Aorta (tissue), 5 donors: ENCODE data around the gene CYP46A1. TPM values are rescaled to one million over a fixed set of nuclear protein-coding genes. Genes with fewer than 3 reads are reported as not detected.

ENCODE experiments used
- ATAC-seq: fragments of 200-7000 bp; cut with Tn5 transposase; one replicate; pipeline ENCODE4 v1.9.1; 2022; ENCODE audit warnings: moderate library complexity; ENCODE audit not compliant: low FRiP score
- DNase-seq, 2 donors: peaks; one replicate each; pipeline ENCODE4 v3.0.0-alpha.2; 2020
- H3K27ac ChIP-seq, 2 donors: one replicate each; pipeline ENCODE4 v1.5.1; 2013; ENCODE audit warnings: low read length in 2 of 2, mild to moderate bottlenecking in 2 of 2, moderate library complexity in 2 of 2, control low read depth in 1 of 2, inconsistent platforms in 1 of 2, low read depth in 1 of 2
- H3K27me3 ChIP-seq, 2 donors: one replicate each; pipeline ENCODE4 v1.6.1; 2013; ENCODE audit warnings: control low read depth in 1 of 2, low read length in 1 of 2, mild to moderate bottlenecking in 1 of 2, moderate library complexity in 1 of 2; ENCODE audit not compliant: insufficient read depth in 2 of 2, control insufficient read depth in 1 of 2
- H3K36me3 ChIP-seq, 2 donors: one replicate each; pipeline ENCODE4 v1.6.1; 2013; ENCODE audit warnings: control low read depth in 1 of 2, low read length in 1 of 2, mild to moderate bottlenecking in 1 of 2; ENCODE audit not compliant: insufficient read depth in 2 of 2, control insufficient read depth in 1 of 2
- H3K4me1 ChIP-seq, 2 donors: one replicate each; pipeline ENCODE4 v1.6.1; 2013; ENCODE audit warnings: low read length in 2 of 2, control low read depth in 1 of 2, mild to moderate bottlenecking in 1 of 2, moderate library complexity in 1 of 2; ENCODE audit not compliant: insufficient read depth in 2 of 2, control insufficient read depth in 1 of 2
- H3K4me3 ChIP-seq, 2 donors: one replicate each; pipeline ENCODE4 v1.5.1; 2013; ENCODE audit warnings: low read length in 2 of 2, control low read depth in 1 of 2, mild to moderate bottlenecking in 1 of 2
- H3K9me3 ChIP-seq: one replicate; pipeline ENCODE4 v1.6.1; 2013; ENCODE audit warnings: mild to moderate bottlenecking, low read length; ENCODE audit not compliant: control insufficient read depth
- WGBS, 2 donors: extraction: QIAGEN DNeasy Blood & Tissue Kit; methylation state at CpG; one replicate each; pipeline ENCODE4 v1.1.7; 2013; 5-methylcytosine and 5-hydroxymethylcytosine counted together
- intact Hi-C, 2 donors: fragments of 100-400 bp; cut with DNase I; formaldehyde crosslinking; loops; one replicate each; pipeline versions ENCODE4 v1.14.2 to v1.15.0; 2022
- polyA plus RNA-seq, 2 donors: library from polyadenylated mRNA; stranded (reverse); fragments of 200-250 nt; gene quantifications; one replicate each; pipeline ENCODE4 v1.2.3, GENCODE V29; 2013
- total RNA-seq, 2 donors: library from RNA; stranded (reverse); fragmentation: NEBNext Ultra II Directional; extraction: Animal tissue kit (Norgen Biotek cat#: 25700); gene quantifications; one replicate each; pipeline ENCODE4 v1.2.1, GENCODE V29; 2021
- donor health status: healthy with polysubstance abuse.
- donor health status: Bipolar disorder and iron deficiency.
- donor health status: DM: no; HTN: no; CAD: no.
- donor health status: DM: no; HTN: no; CAD: no.
- donor health status: DM: yes; HTN: yes; CAD: no.

Gene CYP46A1
- total and polyA plus RNA-seq, 4 donors: 0.68 to 3.7 (median 0.97) TPM; not detected in 1

DNA sequence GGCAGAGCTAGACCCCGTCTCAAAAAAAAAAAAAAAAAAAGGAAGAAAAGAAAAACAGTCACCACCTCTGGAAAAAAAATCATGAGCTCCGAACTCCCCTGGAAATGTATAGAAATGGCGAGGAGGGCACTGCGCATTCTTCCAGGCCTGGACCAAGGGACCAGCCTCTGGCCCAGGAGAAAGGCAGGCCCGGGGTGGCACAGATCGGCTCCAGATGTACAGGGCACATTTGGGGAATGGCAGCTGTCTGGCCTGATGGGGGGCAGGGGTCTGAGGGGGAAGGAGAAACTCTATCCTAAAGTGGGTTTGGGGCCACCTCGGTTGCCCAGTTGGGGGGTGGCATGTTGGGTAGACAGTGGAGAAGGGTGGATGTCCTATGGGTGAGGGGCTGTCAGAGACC, 63.1 kb downstream of the CYP46A1 start:
- intact Hi-C loops: no loop called here
- H3K9me3 ChIP-seq: no peaks in the 10 kb centered on the region
- ATAC-seq: no peak
- no peak overlapping the region for H3K27ac ChIP-seq
- no peaks in the 10 kb centered on the region for H3K27me3 ChIP-seq
- H3K36me3 ChIP-seq: no peaks in the 10 kb centered on the region
- DNase-seq: no peak
- no peak overlapping the region for H3K4me3 ChIP-seq
- WGBS, 2 donors: 87 to 92% methylated on average over 6 to 7 of the region's 7 CpGs
- H3K4me1 ChIP-seq: no peaks in the 10 kb centered on the region

DNA sequence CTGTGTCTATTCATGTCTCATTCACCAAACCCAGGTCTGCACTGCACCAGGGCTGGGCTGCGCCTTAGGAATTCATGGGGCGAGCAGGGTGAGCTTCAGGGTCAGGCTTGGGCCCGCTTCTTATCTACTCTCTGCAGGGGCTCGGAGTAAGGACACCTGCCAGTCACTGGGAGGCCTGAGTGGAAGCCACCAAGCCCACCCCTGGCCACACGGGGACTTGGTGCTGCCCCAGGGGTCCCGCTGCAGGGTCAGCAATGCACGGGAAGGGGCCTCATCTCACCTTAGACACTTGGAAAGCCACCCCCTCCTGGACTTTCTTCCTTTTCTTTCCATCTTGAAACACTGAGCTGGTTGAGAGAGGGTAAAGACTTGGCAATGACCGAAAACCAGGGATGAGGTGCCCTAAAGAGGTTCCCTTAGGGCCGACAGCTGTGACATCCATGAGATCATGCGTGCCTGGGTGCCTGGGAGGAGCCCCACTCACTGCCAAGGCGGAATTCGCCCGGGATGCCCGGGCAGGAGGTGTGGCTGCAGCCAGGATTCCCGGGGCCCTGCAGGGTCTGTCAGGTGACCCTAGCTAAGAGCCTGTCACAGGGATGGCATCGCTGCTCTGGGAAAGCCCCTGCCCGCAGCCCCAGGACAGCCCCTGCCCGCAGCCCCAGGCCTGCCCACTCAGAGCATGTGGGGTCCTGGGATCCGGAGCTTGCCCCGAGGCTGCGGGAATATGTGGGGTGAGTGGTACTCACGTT, 63.7 kb downstream of the CYP46A1 start:
- intact Hi-C loops: no loop called here
- no peaks in the 10 kb centered on the region for H3K4me1 ChIP-seq
- ATAC-seq (no peak), DNase-seq (no peak)
- no peaks in the 10 kb centered on the region for H3K9me3 ChIP-seq
- no peaks in the 10 kb centered on the region for H3K27me3 ChIP-seq
- H3K36me3 ChIP-seq: no peaks in the 10 kb centered on the region
- H3K27ac ChIP-seq: no peak overlapping the region
- 93% methylated on average over 22 of the region's 22 CpGs for WGBS, 2 donors
- H3K4me3 ChIP-seq: no peak overlapping the region

DNA sequence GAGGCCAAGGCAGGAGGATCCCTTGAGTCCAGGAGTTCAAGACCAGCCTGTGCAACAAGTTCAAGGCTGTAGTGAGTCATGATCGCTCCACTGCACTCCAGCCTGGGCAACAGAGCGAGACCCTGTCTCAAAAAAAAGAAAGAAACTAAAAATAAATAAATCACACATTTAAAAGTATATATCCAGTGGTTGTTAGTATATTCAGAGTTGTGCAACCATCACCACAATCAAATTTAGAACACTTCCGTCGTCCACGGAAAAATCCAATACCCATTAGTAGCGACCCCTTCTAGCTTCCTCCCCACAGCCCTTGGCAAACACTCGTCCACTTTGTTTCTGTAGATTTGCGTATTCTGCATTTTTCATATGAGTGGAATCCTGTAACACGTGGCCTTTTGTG, 64.4 kb downstream of the CYP46A1 start:
- Histone ChIP-seq H3K4me1 (no peaks in the 10 kb centered on the region), H3K27ac (no peak overlapping the region), H3K4me3 (no peak overlapping the region), H3K9me3 (no peaks in the 10 kb centered on the region), H3K27me3 (no peaks in the 10 kb centered on the region), H3K36me3 (no peaks in the 10 kb centered on the region)
- DNase-seq (no peak), ATAC-seq (no peak)
- intact Hi-C loops: no loop called here
- 87 to 92% methylated on average over 9 of the region's 9 CpGs for WGBS, 2 donors

DNA sequence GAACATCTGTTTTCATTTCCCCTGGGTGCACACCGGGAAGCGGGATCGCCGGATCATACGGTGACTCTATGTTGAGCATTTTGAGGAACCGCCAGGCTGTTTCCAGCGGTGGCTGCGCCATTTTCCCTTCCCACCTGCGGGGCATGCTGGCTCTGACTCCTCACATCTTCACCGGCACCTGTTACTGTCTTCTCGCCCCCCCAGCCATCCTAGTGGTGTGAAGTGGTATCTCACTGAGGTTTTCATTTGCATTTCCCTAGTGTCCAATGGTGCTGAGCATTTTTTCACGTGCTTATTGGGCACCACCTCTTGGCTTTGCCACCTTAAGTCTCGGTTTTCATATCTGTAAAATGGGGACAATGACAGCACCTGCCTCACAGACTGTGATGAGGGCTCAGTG, 65.0 kb downstream of the CYP46A1 start:
- Histone ChIP-seq H3K4me1 (peaks cover 0 to 1% of the 10 kb centered on the region in 2 donors), H3K4me3 (no peak overlapping the region), H3K36me3 (no peaks in the 10 kb centered on the region), H3K9me3 (no peaks in the 10 kb centered on the region), H3K27ac (no peak overlapping the region), H3K27me3 (no peaks in the 10 kb centered on the region)
- ATAC-seq (no peak), DNase-seq (no peak)
- intact Hi-C loops: no loop called here
- 87 to 93% methylated on average over 13 of the region's 13 CpGs for WGBS, 2 donors

DNA sequence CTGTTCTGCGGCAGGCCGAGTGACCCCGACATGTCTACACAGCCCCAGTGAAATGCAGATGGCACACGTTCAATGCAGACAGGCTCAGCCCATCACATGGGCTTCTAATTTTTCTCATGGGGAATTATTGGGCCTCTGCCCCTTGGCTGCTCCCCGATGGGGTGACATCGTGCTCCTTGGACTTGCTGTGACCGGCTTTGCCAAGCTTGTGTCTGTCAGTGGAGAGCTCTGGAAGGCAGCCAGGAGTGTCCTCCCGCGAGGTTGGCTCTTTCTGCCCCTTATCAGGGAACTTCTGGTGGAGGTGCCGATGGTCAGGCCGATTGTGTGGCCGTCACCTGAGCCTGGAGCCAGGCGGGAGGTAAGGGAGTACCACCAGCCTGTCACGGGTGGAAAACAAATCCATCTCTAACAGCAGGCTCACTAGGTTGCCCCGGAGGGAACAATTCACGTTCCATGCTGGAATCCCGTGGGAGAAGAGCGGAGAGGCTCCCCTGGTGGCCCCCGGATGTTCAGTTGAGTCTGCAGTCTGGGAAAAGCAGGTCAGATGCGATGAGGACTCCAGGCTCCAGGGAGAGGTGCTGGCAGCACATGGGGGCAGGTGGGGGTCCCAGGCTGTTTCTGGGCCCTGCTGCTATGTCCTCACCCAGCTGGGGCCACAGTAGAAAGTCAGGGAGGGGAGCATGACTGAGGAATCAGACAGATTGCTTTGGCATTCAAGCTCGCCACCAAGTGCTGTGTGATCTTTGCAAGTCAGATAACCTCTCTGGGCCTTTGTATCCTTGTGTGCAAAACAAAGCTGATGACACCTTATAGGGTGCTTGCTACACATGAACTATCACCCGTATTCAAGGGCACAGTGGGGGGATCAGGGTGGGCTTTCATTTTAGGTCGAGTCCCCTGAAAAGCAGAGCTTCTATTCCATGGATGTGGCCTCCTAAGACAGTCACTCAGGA, 65.9 kb downstream of the CYP46A1 start:
- intact Hi-C loops: no loop called here
- Histone ChIP-seq H3K27me3 (no peaks in the 10 kb centered on the region), H3K4me1 (peaks cover 0 to 3% of the 10 kb centered on the region in 2 donors), H3K4me3 (no peak overlapping the region), H3K9me3 (no peaks in the 10 kb centered on the region), H3K36me3 (no peaks in the 10 kb centered on the region), H3K27ac (no peak overlapping the region)
- DNase-seq (peak in 1 of 2 donors; percentile 78), ATAC-seq (peak; percentile 13)
- 29 to 34% methylated on average over 23 of the region's 23 CpGs for WGBS, 2 donors

DNA sequence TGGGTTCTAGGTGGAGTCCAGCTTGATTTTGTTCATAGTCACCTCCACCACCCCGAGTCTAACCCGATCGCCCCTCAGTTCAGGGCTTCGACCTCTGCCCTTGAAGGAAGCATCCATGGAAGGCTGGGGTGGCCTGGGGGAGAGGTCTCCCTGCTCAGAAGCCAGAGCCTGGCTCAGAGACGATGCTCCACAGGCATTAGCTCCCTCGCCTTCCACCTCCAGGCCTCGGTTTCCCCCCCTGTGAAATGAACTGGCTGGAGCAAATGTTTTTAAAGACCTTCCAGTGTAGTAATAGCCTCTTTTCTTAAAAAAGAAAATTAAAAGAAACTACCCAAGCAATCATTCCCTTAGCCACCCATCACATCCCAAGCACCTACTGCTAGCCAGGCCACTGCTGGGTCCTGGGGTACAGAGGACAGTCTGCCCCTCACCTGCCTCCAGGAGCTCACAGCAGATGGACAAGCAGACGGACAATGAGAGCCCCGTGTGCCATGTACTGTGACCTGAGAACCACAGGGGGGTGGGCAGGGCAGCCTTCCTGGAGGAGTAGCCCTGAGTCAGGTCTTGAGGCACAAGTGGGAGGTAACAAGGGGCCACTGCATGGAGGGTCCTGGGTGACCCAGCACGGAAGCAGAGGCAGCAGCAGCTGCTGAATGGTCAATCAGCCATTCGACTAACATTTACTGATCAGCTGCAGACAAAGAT, 66.8 kb downstream of the CYP46A1 start:
- Histone ChIP-seq H3K27ac (no peak overlapping the region), H3K9me3 (no peaks in the 10 kb centered on the region), H3K27me3 (no peaks in the 10 kb centered on the region), H3K36me3 (no peaks in the 10 kb centered on the region), H3K4me3 (no peak overlapping the region), H3K4me1 (peaks cover 0 to 3% of the 10 kb centered on the region in 2 donors)
- intact Hi-C loops: no loop called here
- 96 to 97% methylated on average over 11 of the region's 11 CpGs for WGBS, 2 donors
- no peak for DNase-seq
- no peak for ATAC-seq

DNA sequence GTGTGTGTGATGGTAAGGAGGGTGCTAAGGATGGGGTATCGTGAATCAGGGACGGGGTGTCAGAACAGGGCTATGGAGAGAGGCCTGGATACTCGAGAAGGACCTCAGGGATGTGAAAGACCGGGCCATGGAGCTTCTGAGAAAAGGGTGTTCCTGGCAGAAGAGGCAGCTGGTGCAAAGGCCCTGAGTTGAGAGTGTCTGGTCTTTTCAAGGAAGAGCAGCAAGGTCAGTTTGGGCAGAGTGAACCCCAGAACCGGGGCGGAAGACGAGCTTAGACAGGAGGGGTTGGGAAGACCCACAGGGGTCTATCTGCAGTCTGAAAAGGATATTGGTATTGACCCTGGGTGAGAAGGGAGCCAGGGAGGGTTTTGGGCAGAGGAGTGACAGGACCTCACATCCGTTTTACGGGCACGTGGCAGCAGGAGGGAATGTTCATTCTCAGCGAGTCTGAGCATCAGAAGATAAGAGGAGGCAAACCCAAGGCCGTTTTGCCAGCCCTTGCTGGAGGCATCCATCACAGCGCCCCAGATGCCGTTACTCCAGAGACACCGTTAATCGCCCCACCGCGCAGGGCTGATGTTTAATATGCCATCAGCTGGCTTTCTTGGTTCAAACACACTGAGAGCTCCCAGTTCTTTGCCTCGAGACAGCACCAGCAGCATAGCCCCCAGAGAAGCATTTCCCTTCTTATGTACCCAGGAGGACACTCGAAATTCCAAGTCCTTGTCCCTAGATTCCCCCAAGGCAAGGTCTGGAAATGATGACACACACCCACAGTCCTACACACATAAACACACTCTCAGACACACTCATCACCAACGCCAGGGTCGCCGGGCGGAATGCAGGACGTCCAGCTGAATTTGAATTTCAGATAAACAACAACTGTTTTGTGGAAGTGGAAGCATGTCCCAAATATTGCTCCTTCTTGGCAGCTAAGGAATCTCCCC, 67.7 kb downstream of the CYP46A1 start:
- Histone ChIP-seq H3K36me3 (no peaks in the 10 kb centered on the region), H3K27me3 (no peaks in the 10 kb centered on the region), H3K27ac (peak overlapping the region in 1 of 2 donors; percentile 33), H3K9me3 (no peaks in the 10 kb centered on the region), H3K4me1 (peaks cover 0 to 3% of the 10 kb centered on the region in 2 donors), H3K4me3 (no peak overlapping the region)
- intact Hi-C loops: no loop called here
- peak; percentile 35 to 74 for DNase-seq
- ATAC-seq: no peak
- WGBS, 2 donors: 79 to 81% methylated on average over 25 of the region's 25 CpGs
